T-helper 9 cell (primary cell): Measurements from ENCODE around the gene CLMP.
"Not testable (repeated sequence)": the region's sequence is repeated elsewhere in the genome, so short reads cannot be mapped to it uniquely, and the experiment has no call there.

Experiments used
- DNase-seq: peaks from one replicate; pipeline ENCODE4 v3.0.0-alpha.2; 2020

CLMP gene

GRCh38 chr11:123217897-123218296, 22.8 kb upstream of the CLMP start:
- DNase-seq: no peak

DNA sequence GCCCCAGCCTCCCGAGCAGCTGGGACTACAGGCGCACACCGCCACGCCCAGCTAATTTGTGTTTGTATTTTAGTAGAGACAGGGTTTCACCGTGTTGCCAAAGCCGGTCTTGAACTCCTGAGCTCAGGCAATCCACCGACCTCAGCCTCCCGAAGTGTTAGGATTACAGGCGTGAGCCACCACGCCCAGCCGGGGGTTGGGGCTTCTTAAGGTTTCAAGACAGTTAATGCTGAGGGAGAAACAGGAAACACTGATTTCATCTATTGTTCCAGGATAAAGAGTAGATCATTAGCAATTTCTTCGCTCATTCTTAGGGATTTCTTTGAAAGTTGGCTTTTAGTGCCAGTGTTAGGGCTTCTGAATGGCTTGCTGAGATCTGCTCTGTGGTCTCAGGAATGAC, 21.2 kb upstream of the CLMP start:
- no peak for DNase-seq

DNA sequence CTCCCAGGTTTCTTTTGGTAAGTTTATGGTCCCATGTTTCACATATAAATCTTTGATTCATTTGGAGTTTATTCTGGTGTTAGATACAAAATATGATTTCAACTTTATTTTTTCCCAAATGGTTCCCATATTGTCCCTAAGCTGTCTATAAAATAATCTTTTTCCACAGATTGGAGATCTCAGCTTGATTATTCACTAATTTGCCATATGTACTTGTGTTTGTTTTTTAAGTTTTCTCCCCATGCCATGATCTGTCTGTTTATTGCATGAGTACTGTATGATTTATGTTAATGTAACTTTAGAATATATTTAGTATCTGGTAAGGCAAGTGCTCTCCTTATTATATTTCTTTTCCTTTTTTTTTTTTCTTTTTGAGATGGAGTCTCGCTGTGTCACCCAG, 19.9 kb upstream of the CLMP start:
- no peak for DNase-seq

- no peak for DNase-seq
Measured at GRCh38 chr11:123214396-123214795, 19.3 kb upstream of the CLMP start.

DNA sequence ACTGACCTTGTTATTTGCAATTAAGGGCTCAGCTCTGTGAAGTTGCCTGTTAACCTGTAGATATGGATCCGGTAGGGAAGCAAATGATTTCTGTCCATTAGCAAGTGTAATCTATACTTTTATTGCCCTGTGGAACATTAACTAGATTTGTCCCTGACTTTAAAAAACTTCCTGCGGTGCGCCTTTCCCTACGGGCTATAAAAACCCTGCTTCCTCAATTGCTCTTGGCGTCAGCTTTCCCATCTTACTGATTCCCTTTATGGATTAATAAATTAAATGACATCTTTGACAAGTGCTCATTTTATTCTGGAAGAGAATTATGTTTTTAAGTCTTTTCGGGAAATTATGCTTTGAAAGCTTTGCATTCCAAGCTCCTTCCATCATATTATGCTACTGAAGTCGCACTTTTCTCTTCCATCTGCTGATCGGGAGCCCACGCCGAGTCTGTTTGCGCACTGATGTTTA, 18.3 kb upstream of the CLMP start:
- DNase-seq: no peak

GRCh38 chr11:123212406-123212805, 17.4 kb upstream of the CLMP start:
- no peak for DNase-seq

GRCh38 chr11:123211981-123212380, 16.9 kb upstream of the CLMP start:
- no peak for DNase-seq

DNA sequence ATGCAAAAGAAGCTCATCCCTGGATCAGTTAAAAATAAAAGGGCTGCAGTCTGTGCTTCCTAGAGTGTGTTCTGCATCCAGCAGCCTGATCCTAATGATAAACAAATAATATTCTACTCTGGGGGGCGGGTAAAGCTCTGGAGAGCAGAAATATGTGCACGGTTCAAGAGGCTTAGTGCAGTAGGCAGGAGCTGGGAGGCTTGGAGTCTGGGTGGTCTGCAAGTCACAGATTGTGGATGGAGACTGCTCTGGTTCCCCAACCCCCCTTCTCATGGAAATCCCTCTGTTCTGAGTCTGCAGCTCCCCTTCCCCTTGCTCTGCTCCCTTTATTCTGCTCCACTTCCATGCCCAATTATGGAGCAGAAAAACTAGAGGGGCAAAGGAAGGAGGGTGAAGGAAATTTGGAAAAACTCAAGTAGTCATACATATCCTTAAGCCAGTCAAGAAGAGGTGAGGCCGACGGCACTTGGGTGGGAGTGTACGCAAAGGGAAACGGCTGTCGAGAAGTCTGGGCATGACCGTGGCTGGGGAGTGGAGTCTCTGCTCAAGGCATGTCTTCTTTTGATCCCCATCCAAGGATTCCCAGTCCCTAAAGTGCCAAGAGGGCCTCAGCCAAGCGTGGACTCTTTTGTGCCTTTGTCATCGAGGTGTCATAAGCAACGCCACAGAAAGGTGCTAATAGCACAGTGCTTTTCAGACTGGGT, 16.3 kb upstream of the CLMP start:
- no peak for DNase-seq

DNA sequence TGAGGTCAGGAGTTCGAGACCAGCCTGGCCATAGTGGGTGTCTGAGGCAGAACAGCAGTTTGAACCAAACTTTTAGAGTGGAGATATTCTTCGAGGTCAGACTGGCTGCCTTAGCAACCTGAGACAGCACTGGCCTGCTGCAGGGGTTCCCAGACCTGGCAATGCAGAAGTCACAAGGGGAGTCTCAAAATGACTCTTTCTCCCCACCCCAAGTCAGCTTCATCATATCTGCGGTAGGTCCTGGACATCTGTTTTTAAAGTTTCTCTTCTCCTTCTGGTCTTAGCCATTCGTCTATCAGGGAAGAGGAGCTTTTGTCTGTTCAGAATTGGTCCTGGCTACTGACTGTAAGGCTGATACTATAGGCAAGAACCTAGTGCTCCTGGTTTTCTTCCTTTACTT, 14.5 kb upstream of the CLMP start:
- DNase-seq: no peak

- no peak for DNase-seq
Measured at GRCh38 chr11:123206791-123207434, 11.9 kb upstream of the CLMP start.

DNA sequence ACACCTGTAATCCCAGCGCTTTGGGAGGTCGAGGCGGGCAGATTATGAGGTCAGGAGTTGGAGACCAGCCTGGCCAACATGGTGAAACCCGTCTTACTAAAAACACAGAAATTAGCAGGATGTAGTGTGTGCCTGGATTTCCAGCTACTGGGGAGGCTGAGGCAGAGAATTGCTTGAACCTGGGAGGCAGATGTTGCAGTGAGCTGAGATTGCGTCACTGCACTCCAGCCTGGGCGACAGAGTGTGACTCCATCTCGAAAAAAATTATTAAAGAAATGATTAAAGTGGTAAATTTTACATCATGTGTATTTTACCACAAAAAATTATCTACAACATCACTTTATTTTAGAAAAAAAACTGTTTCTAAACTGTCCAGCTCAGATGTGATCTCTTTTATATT, 11.0 kb upstream of the CLMP start:
- DNase-seq: not testable (repeated sequence)

GRCh38 chr11:123203934-123204333, 8.9 kb upstream of the CLMP start:
- DNase-seq: no peak

- DNase-seq: no peak
Measured at GRCh38 chr11:123203471-123203870, 8.4 kb upstream of the CLMP start.

- DNase-seq: no peak
Measured at GRCh38 chr11:123202155-123203151, 7.4 kb upstream of the CLMP start.

DNA sequence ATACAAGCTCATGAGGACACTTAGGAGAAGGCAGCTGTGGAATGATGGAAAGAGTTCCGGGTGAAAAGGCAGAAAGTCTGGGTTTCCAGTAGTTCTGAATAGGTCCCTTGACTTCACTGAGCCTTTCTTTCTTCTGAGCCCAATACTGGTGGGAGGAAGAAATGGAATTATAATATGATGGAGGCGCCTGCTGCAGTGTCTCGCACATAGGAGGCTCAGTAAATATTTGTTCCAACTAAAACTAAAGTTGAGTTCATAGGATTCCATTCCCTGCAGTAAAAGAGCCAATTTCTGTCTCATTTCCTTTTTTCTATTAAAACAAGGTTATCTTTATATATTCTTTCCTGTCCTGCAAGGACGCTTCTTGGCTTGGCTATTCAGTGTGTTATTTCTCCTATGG, 5.2 kb upstream of the CLMP start:
- DNase-seq: no peak

GRCh38 chr11:123197711-123198110, 2.7 kb upstream of the CLMP start:
- no peak for DNase-seq

GRCh38 chr11:123196060-123196714, 1.1 kb upstream of the CLMP start:
- DNase-seq: no peak

DNA sequence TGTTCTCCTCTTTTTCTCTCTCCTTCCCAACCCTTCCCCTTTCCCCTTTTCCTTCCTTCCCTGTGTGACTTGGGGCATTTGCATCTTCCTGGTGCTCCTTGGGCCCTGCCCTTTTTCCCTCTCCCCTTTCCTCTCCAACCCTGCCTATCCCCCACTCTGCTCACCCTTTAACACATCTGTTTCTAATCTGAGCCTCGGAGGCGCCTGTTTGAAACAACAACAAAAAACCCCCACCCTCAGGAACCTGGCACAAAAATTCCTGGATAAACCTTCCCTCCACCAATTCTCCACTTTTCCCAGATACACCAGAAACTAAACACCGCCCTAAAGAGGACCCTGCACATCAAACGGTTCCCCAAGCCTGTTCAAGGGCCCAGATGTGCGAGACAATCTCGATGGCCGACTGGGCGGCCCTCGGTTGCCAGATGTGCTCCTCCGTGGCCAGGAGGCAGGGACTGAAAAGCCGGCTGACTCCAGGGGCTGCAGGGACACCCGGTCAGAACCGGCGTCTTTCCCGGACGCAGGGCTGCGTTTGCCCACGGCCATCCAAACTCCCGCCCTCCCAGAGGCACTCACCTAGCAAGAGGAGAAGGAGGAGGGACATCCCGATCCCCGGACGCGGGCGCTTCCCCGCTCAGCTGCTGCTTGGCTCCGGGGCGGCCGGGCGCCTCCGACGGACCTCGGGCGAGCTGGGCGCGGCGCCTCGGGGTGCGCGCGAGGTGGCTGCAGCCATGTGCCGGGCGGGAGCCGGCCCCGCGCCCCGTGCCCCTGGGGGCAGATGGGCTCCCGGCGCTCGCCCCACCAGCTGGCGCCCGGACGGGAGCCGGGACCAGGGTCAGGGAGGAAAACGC, 486 bp downstream of the CLMP start:
- DNase-seq: no peak

DNA sequence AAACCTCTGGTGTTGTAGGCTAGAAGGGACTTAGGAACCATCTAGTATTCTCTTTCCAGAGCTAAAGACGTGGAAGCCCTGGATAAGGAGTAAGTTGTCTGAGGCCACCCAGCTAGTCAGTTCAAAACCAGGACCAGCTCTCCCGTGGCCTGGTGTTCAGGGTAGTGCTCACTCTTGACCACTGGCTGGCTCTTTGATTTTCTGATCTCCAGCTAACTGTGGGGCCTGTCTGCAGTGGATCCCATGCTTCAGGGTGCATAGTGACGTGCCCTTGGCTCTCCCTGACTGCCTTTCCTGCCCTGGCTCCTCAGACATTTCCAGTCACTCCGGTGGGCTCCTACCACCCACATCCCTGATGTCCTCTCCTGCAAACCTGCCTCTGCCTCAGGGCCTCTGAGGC, 1.3 kb downstream of the CLMP start:
- no peak for DNase-seq

GRCh38 chr11:123191939-123192338, 3.1 kb downstream of the CLMP start:
- no peak for DNase-seq

DNA sequence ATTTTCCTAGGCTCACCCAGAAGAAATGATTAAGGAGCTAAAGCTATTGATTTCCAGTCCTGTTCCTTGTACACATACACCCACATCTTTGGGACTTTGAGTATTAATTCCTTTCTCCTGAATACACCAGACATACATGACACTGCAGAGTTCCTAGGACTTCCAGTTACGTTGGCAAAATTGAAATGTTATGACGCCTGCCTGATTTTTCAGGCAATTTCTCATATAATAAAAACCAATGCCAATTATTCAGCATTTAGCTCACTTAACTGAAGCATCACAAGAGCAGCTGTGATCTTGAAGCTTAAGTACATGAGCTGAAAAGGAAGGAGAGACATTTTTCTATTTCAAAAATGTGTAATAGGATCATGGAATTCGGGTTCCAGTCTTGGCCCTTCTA, 4.5 kb downstream of the CLMP start:
- DNase-seq: no peak
